ENCODE results near the gene ARL6. TPM values are rescaled to one million over a fixed set of nuclear protein-coding genes. Genes with fewer than 3 reads are reported as not detected.

ARL6 gene
- total and polyA plus RNA-seq, 9 of the 15 experiments (the other 6 are each of a cell fraction or from before 2014, with no cell fraction given), result 0.91 to 2.9 (median 2.3) TPM

- TF ChIP-seq RREB1 (CRISPR knock-in tag; IDR thresholded peaks at IDR 0.05) (no peak), ZNF696 (CRISPR knock-in tag; conservative IDR thresholded peaks at IDR 0.05) (no peak), BHLHE40 (IDR thresholded peaks at IDR 0.05; ENCODE audit: low read length) (no peak), USF2 (CRISPR knock-in tag; IDR thresholded peaks at IDR 0.05) (no peak), REST (IDR thresholded peaks at IDR 0.05; ENCODE audit: borderline replicate concordance) (peak; percentile 75), REST (CRISPR knock-in tag; IDR thresholded peaks at IDR 0.05; ENCODE audit: low read depth) (no peak), BRF2 (IDR thresholded peaks at IDR 0.05; ENCODE audit: borderline replicate concordance, insufficient read depth, insufficient read length) (no peak), POLR3G (IDR thresholded peaks at IDR 0.05; ENCODE audit: extremely low read depth, insufficient read length, insufficient replicate concordance) (no peak), MAFG (tag; conservative IDR thresholded peaks at IDR 0.05) (no peak)
Observed at GRCh38 chr3:97793420-97794019, 29.0 kb downstream of the ARL6 start (continued).
